ENCODE results near the gene SLC35G3.

DNA sequence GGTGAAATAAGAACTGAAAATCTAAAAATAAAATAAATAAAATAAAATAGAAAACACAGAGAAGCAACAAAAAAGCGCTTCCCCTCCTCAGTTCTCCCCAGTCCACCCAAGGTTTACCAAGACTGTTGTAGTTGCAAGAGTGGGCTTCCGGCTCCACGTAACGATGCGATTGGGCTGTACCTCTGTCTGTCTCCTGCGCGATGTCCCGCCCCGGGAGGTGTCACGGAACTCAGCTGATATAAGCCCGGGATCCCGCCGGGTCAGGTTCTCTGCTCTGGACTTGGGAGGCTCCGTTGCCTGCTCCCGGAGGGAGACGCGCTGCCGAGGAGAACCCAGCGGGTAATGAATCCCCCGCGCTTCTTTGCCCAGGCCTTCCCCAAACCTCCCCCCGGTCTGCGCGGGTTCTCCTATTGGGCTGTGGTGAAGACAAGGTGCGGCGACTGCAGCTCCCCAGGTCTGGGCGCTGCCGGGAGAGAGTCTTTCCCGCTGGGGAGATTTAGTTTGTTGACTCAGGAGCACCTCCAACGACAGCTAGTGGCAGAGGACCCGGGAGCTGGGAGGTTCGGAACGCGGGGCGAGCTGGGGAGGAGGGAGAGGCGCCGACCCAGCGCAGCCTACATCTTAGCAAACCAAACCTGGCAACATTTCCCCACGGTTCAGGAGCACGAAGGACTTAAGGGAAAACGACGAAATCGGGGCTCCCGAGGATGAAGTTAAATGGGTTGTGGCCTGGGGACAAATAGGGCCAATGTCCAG is 48.8 kb upstream of the SLC35G3 start, which contains the start of gene SLFN5:
- TF ChIP-seq, protein P1, sequence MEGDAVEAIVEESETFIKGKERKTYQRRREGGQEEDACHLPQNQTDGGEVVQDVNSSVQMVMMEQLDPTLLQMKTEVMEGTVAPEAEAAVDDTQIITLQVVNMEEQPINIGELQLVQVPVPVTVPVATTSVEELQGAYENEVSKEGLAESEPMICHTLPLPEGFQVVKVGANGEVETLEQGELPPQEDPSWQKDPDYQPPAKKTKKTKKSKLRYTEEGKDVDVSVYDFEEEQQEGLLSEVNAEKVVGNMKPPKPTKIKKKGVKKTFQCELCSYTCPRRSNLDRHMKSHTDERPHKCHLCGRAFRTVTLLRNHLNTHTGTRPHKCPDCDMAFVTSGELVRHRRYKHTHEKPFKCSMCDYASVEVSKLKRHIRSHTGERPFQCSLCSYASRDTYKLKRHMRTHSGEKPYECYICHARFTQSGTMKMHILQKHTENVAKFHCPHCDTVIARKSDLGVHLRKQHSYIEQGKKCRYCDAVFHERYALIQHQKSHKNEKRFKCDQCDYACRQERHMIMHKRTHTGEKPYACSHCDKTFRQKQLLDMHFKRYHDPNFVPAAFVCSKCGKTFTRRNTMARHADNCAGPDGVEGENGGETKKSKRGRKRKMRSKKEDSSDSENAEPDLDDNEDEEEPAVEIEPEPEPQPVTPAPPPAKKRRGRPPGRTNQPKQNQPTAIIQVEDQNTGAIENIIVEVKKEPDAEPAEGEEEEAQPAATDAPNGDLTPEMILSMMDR (IDR thresholded peaks at IDR 0.05; ENCODE audit: low read depth, low read length) = no peak
- TF ChIP-seq EZH2phosphoT487 (IDR thresholded peaks at IDR 0.05; ENCODE audit: low read depth) = no peak
